AG10803 (cell line): Measurements from ENCODE around the gene TYRO3.
"Not testable (repeated sequence)": the region's sequence is repeated elsewhere in the genome, so short reads cannot be mapped to it uniquely, and the experiment has no call there.

Experiments
- DNase-seq: peaks from one replicate; pipeline ENCODE4 v3.0.0; 2010; ENCODE audit warnings: low read depth
- H3K4me3 ChIP-seq: 2 replicates; pipeline ENCODE4 v1.5.1; 2011; ENCODE audit warnings: mild to moderate bottlenecking, low read length, control low read depth
- CTCF ChIP-seq: conservative IDR thresholded peaks from 2 replicates; pipeline ENCODE4 v1.5.1; 2011; ENCODE audit warnings: mild to moderate bottlenecking, low read length, control low read depth, inconsistent platforms

Gene TYRO3

GRCh38 chr15:41585127-41586047, 26.4 kb downstream of the TYRO3 start:
- H3K4me3 ChIP-seq = peak overlapping the region; percentile 48
- peak; percentile 56 for DNase-seq
- TF ChIP-seq CTCF = peak; percentile 44

- DNase-seq, H3K4me3 ChIP-seq: not testable (repeated sequence)
Observed at GRCh38 chr15:41586531-41587282, 27.7 kb downstream of the TYRO3 start.

GRCh38 chr15:41589018-41589417, 30.0 kb downstream of the TYRO3 start:
- H3K4me3 ChIP-seq, DNase-seq: not testable (repeated sequence)

GRCh38 chr15:41589571-41589970, 30.6 kb downstream of the TYRO3 start:
- not testable (repeated sequence) for DNase-seq, H3K4me3 ChIP-seq

GRCh38 chr15:41591217-41591616, 32.2 kb downstream of the TYRO3 start:
- not testable (repeated sequence) for H3K4me3 ChIP-seq, DNase-seq

GRCh38 chr15:41592718-41593117, 33.7 kb downstream of the TYRO3 start:
- not testable (repeated sequence) for H3K4me3 ChIP-seq, DNase-seq

- no peak for DNase-seq
- no peak for TF ChIP-seq CTCF
- H3K4me3 ChIP-seq = no peak overlapping the region
Observed at GRCh38 chr15:41594801-41595746, 36.1 kb downstream of the TYRO3 start.

GRCh38 chr15:41596972-41597371, 38.0 kb downstream of the TYRO3 start:
- DNase-seq = no peak
- no peak overlapping the region for H3K4me3 ChIP-seq
- TF ChIP-seq CTCF = no peak

- H3K4me3 ChIP-seq = no peak overlapping the region
- no peak for DNase-seq
- TF ChIP-seq CTCF = no peak
Observed at GRCh38 chr15:41597787-41598186, 38.8 kb downstream of the TYRO3 start.
